OCI-LY3 (cell line): ENCODE results near the gene DIP2C.
"Not testable (repeated sequence)": the region's sequence is repeated elsewhere in the genome, so short reads cannot be mapped to it uniquely, and the experiment has no call there.

Experiments
- H2AFZ ChIP-seq: fragments of 200-600, 300-600 bp; shearing (Covaris generic); 2 replicates; pipeline ENCODE4 v1.6.0; 2014; ENCODE audit warnings: antibody characterized with exemption, low read depth, low read length
- H3K27ac ChIP-seq: fragments of 200-600, 300-600 bp; sonication (generic); 2 replicates; pipeline ENCODE4 v1.5.1; 2014; ENCODE audit warnings: mild to moderate bottlenecking, low read length, moderate library complexity, mixed read lengths
- H3K27me3 ChIP-seq: fragments of 200-600, 300-600 bp; sonication (generic); 2 replicates; pipeline ENCODE4 v1.6.1; 2014; ENCODE audit warnings: low read depth, low read length, mixed read lengths
- H3K36me3 ChIP-seq: fragments of 200-600, 300-600 bp; sonication (generic); replicated peaks from 2 replicates; pipeline ENCODE3; 2014; ENCODE audit warnings: low read depth, low read length, mixed read lengths
- H3K4me1 ChIP-seq: fragments of 300-600, 200-600 bp; sonication (generic); 2 replicates; pipeline ENCODE4 v1.6.1; 2014; ENCODE audit warnings: low read length, mixed read lengths
- H3K4me2 ChIP-seq: fragments of 200-600, 300-600 bp; sonication (generic); 2 replicates; pipeline ENCODE4 v1.6.1; 2014; ENCODE audit warnings: low read length, mixed read lengths
- H3K4me3 ChIP-seq: fragments of 300-600, 200-600 bp; sonication (generic); 2 replicates; pipeline ENCODE4 v1.5.1; 2014; ENCODE audit warnings: antibody characterized with exemption, mild to moderate bottlenecking, low read length, moderate library complexity
- H3K79me2 ChIP-seq: fragments of 300-600, 200-600 bp; shearing (Covaris generic); 2 replicates; pipeline ENCODE4 v1.6.1; 2014; ENCODE audit warnings: mild to moderate bottlenecking, low read length, mixed read lengths
- H3K9ac ChIP-seq: fragments of 300-600, 200-600 bp; shearing (Covaris generic); 2 replicates; pipeline ENCODE4 v1.6.0; 2014; ENCODE audit warnings: mild to moderate bottlenecking, low read length, moderate library complexity
- H3K9me3 ChIP-seq: fragments of 200-600, 300-600 bp; shearing (Covaris generic); 2 replicates; pipeline ENCODE4 v1.6.1; 2014; ENCODE audit warnings: low read length, mixed read lengths; ENCODE audit not compliant: insufficient read depth
- H4K20me1 ChIP-seq: fragments of 200-600, 300-600 bp; sonication (generic); 2 replicates; pipeline ENCODE4 v1.6.1; 2016; ENCODE audit warnings: low read length, mixed read lengths; ENCODE audit not compliant: insufficient read depth
- EZH2phosphoT487 ChIP-seq: fragments of 200-600 bp; shearing (Covaris generic); IDR thresholded peaks from 2 replicates; pipeline ENCODE4 v1.6.1; 2018; ENCODE audit warnings: antibody characterized with exemption, mixed run types, low read depth
- TF ChIP-seq, protein P1 (sequence below): fragments of 200-600, 300-600 bp; sonication (generic); IDR thresholded peaks from 2 replicates; pipeline ENCODE4 v1.5.1; 2014; ENCODE audit warnings: antibody characterized with exemption, low read length, low read depth

Gene DIP2C

DNA sequence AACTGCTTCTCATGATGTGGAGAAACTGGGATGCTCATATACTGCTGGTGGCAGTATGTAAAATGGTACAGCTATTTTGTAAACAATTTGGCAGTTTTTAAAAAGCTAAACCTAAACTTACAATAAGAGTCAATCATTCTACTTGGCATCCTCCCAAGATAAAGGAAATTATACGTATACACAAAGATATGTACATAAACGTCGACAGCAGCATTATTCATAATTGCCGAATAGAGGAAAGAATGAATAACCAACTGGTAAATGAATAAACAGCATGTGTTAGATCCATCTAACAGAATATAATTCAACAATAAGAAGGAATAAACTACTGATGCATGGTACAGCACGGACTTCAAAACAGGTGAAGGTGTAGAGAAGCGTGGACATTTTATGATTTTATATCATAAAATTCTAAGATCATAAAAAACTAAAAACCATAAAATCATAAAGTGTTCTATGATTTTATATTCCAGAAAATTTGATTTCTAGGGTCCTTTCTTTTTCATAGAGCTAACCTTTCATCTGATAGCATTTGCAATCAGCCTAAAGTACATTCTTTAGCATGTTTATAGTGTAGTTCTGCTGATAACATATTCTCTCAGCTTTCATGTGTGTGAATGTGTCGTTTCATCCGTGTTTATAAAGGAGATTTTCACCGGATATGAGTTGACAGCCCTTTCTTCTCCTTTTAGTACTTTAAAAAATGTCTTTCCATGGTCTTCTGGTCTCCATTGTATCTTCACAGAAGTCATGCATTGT lies 261.5 kb downstream of the DIP2C start:
- TF ChIP-seq EZH2phosphoT487, result no peak
- TF ChIP-seq, protein P1, sequence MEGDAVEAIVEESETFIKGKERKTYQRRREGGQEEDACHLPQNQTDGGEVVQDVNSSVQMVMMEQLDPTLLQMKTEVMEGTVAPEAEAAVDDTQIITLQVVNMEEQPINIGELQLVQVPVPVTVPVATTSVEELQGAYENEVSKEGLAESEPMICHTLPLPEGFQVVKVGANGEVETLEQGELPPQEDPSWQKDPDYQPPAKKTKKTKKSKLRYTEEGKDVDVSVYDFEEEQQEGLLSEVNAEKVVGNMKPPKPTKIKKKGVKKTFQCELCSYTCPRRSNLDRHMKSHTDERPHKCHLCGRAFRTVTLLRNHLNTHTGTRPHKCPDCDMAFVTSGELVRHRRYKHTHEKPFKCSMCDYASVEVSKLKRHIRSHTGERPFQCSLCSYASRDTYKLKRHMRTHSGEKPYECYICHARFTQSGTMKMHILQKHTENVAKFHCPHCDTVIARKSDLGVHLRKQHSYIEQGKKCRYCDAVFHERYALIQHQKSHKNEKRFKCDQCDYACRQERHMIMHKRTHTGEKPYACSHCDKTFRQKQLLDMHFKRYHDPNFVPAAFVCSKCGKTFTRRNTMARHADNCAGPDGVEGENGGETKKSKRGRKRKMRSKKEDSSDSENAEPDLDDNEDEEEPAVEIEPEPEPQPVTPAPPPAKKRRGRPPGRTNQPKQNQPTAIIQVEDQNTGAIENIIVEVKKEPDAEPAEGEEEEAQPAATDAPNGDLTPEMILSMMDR, result no peak
- no peaks in the 10 kb centered on the region for H3K9me3 ChIP-seq
- no peaks in the 10 kb centered on the region for H3K27me3 ChIP-seq

GRCh38 chr10:425365-425764 lies 264.1 kb downstream of the DIP2C start:
- H3K9ac ChIP-seq, result not testable (repeated sequence)

More for the DNA sequence above, 261.5 kb downstream of the DIP2C start:
- Histone ChIP-seq H3K36me3 (no peaks in the 10 kb centered on the region), H4K20me1 (no peaks in the 10 kb centered on the region), H3K27ac (no peak overlapping the region), H3K4me1 (no peaks in the 10 kb centered on the region), H3K4me3 (no peak overlapping the region), H2AFZ (no peak overlapping the region), H3K9ac (no peak overlapping the region), H3K4me2 (no peak overlapping the region), H3K79me2 (no peaks in the 10 kb centered on the region)

GRCh38 chr10:424724-425123 lies 264.7 kb downstream of the DIP2C start:
- not testable (repeated sequence) for H2AFZ ChIP-seq, H3K9ac ChIP-seq, H3K79me2 ChIP-seq, H3K36me3 ChIP-seq, H4K20me1 ChIP-seq, H3K4me3 ChIP-seq, H3K4me1 ChIP-seq, H3K27ac ChIP-seq, H3K27me3 ChIP-seq, H3K4me2 ChIP-seq, H3K9me3 ChIP-seq

More at GRCh38 chr10:425365-425764, 264.1 kb downstream of the DIP2C start:
- not testable (repeated sequence) for H3K9me3 ChIP-seq, H4K20me1 ChIP-seq, H3K4me1 ChIP-seq, H3K27ac ChIP-seq, H3K36me3 ChIP-seq, H3K27me3 ChIP-seq, H2AFZ ChIP-seq, H3K79me2 ChIP-seq, H3K4me3 ChIP-seq, H3K4me2 ChIP-seq

DNA sequence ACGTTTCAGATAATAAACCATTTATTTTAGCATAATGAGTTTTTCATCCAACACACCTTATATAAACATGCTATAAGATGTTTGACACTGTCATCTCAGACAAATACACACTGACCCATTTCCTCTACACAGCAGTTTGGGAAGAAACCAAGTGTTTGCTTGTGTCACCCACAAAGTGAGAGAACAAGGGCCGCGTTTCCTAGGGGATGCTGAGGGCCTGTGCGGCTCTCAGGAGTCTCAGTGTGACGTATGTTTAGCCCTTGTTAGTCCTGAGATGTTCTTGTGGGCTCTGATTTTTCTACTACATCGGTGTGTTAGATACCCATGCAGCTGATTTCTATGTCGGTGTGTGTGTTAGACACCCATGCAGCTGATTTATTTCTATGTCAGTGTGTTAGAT lies 266.3 kb downstream of the DIP2C start:
- H3K9me3 ChIP-seq, result no peaks in the 10 kb centered on the region
- no peak for TF ChIP-seq EZH2phosphoT487
- TF ChIP-seq, protein P1, result no peak
- H3K4me3 ChIP-seq, result no peak overlapping the region
- H3K79me2 ChIP-seq, result no peaks in the 10 kb centered on the region
- H3K36me3 ChIP-seq, result no peaks in the 10 kb centered on the region
- no peaks in the 10 kb centered on the region for H3K27me3 ChIP-seq
- H3K9ac ChIP-seq, result no peak overlapping the region
- H3K27ac ChIP-seq, result no peak overlapping the region
- H2AFZ ChIP-seq, result no peak overlapping the region
- H4K20me1 ChIP-seq, result no peaks in the 10 kb centered on the region
- H3K4me2 ChIP-seq, result no peak overlapping the region
- no peaks in the 10 kb centered on the region for H3K4me1 ChIP-seq

- H3K36me3 ChIP-seq, result no peaks in the 10 kb centered on the region
- H2AFZ ChIP-seq, result no peak overlapping the region
- H4K20me1 ChIP-seq, result no peaks in the 10 kb centered on the region
- no peak overlapping the region for H3K27ac ChIP-seq
- TF ChIP-seq, protein P1, result no peak
- TF ChIP-seq EZH2phosphoT487, result no peak
- no peaks in the 10 kb centered on the region for H3K4me1 ChIP-seq
- H3K9ac ChIP-seq, result no peak overlapping the region
- no peaks in the 10 kb centered on the region for H3K79me2 ChIP-seq
- no peak overlapping the region for H3K4me2 ChIP-seq
- H3K4me3 ChIP-seq, result no peak overlapping the region
- H3K27me3 ChIP-seq, result no peaks in the 10 kb centered on the region
- no peaks in the 10 kb centered on the region for H3K9me3 ChIP-seq
Measured at GRCh38 chr10:422675-423074, 266.8 kb downstream of the DIP2C start.
